IPS-NIHi11 (cell line): ENCODE measurements around the gene BTBD17.
A peak's percentile ranks its signal among the peaks of the same experiment; 100 is the strongest.

Experiments
- DNase-seq: peaks from one replicate; pipeline ENCODE4 v3.0.0; 2012; ENCODE audit warnings: mixed read lengths, low spot score

Gene BTBD17

GRCh38 chr17:74387365-74388218 lies 25.9 kb upstream of the BTBD17 start:
- no peak for DNase-seq

GRCh38 chr17:74386386-74386785 lies 24.7 kb upstream of the BTBD17 start:
- DNase-seq: no peak

GRCh38 chr17:74385201-74385600 lies 23.5 kb upstream of the BTBD17 start:
- DNase-seq: no peak

DNA sequence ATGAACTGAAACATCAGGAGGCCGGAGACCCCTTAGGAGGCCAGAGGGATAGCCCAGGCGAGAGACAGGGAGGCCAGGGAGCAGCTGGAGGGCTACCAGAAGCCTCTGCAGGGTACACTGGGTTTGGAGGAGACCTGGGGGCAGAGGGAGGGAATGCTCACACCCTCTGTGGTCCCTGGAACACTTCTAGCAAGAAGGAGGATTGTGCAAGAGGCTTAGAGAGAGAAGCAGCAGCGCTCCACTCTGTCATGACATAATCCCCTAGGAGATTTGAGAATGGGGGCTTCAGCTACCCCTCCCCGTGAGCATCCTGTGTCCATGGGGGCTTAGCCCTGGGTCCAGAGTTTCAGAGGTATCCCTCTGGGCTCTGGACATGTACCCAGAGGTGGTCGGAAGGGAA lies 21.5 kb upstream of the BTBD17 start:
- DNase-seq: no peak

DNA sequence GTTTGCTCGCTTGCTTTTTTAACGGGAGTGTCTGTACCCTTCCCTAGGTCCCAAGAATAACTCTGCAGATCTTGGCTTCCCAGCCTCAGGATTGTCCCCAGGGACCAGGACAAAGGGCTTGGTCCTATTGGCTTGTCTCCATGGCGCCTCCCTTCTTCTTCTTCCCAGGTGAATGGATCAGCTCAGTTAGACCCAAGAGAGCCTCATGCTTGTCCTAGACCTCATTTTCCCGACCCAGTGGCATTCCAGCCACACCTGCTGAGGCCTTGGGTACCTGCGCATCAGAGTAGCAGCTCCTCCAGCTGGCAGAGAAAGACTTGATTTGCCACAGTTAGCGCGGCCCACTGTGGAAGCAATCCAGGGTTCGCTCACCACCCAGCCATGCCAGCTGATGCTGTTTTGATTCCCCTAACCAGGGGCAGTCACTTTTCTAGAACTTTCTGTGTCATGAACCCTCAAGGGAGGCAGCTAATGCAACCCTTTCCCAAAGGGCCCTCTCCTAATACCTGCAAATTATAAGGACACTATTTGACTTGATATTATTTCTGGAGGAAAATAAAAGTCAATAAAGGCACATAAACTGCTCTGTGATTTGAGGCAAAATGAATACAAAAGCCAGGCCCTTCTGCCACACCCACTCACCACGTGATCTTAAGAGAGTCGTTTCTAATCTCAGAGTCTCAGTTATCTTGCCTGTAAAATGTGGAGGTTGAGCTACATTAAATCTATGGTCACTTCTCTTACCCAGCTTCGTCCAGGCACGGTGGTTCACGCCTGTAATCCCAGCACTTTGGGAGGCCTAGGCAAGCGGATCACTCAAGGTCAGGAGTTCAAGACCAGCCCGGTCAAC lies 19.5 kb upstream of the BTBD17 start:
- DNase-seq: no peak

GRCh38 chr17:74380086-74380958 lies 18.7 kb upstream of the BTBD17 start:
- no peak for DNase-seq

DNA sequence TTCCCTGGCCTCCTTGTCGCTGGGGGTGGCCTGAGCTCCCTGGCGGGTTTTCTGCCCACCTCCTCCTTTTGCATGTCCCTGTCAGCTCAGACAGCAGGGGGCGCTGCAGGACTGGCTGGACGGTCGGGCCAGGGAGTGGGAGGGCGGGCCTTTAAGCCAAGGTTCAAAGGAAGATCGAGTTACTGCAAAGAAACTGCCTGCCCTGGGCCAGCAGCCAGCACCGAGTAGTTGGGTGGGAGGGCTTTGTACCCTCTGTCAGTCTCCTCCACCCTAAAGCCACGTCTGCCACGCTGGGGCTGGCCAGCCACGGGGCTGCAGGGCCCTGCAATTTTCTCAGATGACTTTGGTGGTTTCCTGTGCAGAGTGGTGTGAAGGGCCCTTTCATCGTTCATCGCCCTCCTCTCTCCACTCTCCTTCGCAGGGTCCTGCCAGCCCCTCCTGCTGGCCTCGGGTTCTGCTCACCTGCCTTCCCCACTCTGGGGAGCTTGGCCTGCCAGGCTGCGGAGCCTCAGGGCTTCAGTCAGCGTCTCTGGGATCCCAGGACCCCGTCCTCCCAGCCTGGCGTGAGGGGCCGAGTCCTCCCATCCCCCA lies 17.9 kb upstream of the BTBD17 start:
- DNase-seq: peak; percentile 96

DNA sequence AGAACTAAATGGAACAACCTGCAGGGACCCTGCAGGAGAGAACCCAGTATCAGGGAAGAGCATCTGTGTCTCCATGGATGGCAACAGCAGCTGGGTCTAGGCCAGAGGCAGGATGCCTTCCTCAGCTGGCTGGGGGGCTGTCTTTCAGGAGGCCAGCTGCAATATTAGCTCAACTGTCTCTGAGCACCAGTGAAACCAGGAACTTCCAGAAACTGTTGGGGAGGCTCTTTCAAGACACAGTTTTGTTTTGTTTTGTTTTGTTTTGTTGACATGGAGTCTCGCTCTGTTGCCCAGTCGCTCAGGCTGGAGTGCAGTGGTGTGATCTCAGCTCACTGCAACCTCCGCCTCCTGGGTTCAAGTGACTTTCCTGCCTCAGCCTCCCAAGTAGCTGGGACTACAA lies 13.2 kb upstream of the BTBD17 start:
- DNase-seq: no peak

DNA sequence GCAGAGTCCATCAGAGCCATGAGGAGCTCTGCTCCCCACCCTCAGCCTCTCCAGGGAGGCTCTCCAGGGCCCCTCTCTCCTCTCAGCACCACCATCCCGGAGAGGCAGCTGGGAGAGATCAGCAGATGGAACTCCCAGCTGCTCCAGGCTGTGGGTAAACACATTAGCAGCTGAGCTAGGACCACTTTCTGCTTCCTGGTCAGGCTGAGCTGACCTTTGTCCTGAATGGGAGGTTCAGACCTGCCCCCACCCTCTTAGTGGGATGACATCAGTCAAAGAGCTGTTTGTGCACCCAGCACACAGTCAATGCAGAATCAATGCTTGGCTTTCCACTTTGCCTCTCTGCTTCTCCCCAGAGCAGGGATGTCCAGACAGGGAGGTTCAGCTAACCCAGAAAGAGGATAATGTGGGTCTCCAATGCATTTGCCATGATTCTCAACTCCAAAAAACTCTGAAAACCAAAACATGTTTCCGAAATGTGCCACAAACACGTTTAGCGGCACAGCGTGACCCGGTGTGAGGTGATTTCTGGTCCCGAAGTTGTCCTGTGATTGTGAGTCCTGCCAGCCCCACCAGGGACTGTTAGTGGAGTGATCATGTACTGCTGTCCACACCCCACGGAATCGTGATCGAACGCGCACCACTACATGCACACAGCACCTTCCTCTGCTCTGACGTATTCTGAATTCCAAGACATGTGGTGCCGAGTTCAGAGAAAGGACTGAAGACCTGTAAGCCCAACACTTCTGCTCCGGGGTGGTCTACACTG lies 12.4 kb upstream of the BTBD17 start:
- DNase-seq: no peak

DNA sequence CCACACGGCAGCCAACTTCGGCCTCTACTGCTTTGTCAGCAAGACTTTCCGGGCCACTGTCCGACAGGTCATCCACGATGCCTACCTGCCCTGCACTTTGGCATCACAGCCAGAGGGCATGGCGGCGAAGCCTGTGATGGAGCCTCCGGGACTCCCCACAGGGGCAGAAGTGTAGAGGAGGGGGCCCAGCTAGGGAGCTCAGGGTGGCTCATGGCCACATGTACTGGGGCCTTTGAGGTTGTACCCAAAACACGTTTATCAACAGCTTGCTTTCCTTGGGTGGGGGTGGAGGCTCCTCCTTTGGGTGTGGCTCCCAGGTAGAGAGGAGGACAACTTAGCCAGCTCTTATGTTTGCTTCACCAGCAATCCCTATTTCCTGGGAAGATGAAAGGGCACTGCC lies 10.8 kb upstream of the BTBD17 start:
- no peak for DNase-seq

- DNase-seq: no peak
Measured at GRCh38 chr17:74371653-74372147, 10.0 kb upstream of the BTBD17 start.

DNA sequence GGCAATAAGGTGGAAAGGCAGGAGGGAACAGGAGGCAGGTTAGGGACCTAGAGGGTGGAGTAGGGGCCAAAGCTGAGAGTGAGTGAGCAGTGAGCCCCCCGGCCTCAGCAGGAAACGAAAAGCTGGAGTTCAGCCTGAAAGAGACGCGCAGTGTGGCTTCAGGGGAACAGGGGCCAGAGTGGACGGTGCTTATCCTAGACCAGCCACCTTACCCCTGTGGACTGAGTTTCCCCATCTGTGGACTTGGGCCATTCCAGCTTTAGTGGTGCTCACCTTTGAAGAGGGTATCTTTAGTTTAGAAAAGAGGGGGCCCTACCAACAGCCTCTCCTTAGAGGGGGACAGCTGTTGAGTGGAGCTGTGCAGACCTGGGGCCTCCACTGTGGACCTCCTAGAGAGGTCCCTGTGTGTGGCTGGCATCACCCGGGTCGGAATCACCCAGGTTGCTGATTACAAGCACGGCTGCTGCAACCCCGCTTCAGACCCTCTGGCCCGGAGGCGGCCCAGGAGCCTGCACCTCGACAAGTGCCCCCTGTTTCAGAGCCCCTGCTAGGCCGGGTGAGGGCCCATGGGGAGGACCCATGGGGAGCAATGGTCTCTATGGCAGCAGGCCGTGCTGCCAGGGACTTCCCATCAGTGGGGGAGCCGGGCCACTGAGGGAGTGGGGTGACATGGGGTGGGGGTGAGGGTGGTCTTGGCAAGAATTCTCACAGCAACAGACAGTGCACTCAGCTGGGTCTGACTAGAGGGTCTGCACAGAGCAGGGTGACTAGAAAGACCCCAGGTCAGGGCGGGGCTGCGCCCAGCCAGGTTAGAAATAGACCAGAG lies 8.2 kb upstream of the BTBD17 start:
- no peak for DNase-seq

DNA sequence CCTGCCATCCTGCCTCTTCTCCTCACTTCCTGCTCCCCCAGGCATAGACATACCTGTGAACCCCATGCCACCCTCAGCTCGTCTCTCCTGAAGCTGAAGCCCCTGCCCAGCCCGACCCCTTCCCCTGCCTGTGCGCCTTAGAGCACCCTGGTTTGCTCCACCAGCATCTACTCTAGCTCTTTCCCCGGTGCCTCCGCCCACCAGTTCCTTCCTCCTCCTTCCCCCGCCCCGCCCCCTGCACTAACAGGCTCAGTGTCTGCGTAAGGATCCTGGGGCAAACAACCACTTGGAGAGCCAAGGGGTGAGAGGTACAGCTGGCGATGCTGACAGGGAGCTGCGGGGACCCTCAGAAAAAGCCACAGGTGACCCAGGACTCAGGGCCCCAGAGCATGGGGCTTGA lies 7.6 kb upstream of the BTBD17 start:
- peak; percentile 65 for DNase-seq

- DNase-seq: peak; percentile 87
Measured at GRCh38 chr17:74368341-74369081, 6.8 kb upstream of the BTBD17 start.

DNA sequence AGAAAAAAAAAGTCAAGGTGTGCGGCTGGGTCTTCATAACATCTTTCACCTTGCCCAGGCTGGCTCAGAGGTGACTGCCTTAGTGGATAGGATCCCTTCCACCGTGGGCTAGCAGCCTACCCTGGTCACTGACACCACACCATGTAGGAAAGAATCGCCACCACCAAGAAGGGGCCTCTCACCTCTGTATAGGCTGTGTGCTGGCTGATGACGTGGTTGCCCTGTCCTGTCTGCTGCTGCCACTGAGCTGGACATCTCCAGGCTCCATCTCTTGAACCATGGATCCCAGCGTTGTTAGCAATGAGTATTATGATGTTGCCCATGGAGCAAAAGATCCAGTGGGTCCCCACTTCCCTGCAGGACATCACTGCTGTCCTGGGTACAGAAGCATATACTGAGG lies 5.5 kb upstream of the BTBD17 start, which contains the start of gene GPR142:
Gene GPR142 (plus strand): TSS at position 301 of the 400 bp plus-strand sequence. CDS start 2,035 bp downstream, outside the sequence.
- DNase-seq: no peak

GRCh38 chr17:74362810-74363498 lies 1.3 kb upstream of the BTBD17 start:
- no peak for DNase-seq

GRCh38 chr17:74362069-74362405 lies 369 bp upstream of the BTBD17 start:
- DNase-seq: no peak

GRCh38 chr17:74360899-74361229 lies 804 bp downstream of the BTBD17 start:
- no peak for DNase-seq

DNA sequence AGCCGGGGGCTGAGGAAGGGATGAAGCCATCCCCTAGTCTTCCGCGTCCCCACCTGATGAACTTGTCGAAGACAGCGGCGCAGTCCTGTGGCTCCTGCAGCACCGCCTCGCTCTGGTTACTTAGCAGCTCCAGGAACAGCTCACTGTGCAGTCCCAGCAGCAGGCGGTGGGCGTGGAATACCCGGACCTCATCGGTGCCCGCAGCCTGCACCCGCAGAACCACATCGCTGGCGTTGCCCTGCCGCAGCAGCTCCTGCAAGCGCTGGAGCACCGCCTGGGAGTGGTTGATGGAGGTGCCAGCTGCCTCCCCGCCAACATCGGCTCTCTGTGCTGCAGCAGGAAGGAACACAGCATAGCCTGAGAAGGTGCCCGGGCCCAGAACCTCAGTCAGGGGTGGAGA lies 1.8 kb downstream of the BTBD17 start:
- DNase-seq: no peak
